Measurements from ENCODE around the gene APLP2.
A peak's percentile ranks its signal among the peaks of the same experiment; 100 is the strongest.
"Not testable (repeated sequence)": the region's sequence is repeated elsewhere in the genome, so short reads cannot be mapped to it uniquely, and the experiment has no call there.

The APLP2 gene

GRCh38 chr11:130069659-130070108, at the start of gene APLP2:
Gene APLP2, plus strand, starts transcription at chr11:130069894. Its CDS starts 84 bp downstream, at chr11:130069978.
- H3K27me3 ChIP-seq (ENCODE audit: insufficient read depth, low read length), result no peaks in the 10 kb centered on the region
- peak within 1 kb of the TSS; percentile 96 for H2AFZ ChIP-seq (ENCODE audit: low read depth, low read length)
- H3K9me3 ChIP-seq (ENCODE audit: low read length), result no peaks in the 10 kb centered on the region
- peak within 1 kb of the TSS; percentile 98 for H3K4me3 ChIP-seq (ENCODE audit: low read length)
- H3K36me3 ChIP-seq (ENCODE audit: insufficient read depth, low read length), result no peaks in the 10 kb centered on the region
- H3K4me1 ChIP-seq (ENCODE audit: insufficient read depth, low read length), result peaks cover 18% of the 10 kb centered on the region

- no peak overlapping the region for H3K4me3 ChIP-seq (ENCODE audit: low read length)
- H2AFZ ChIP-seq (ENCODE audit: low read depth, low read length), result no peak overlapping the region
- peaks cover 2% of the 10 kb centered on the region for H3K4me1 ChIP-seq (ENCODE audit: insufficient read depth, low read length)
- no peaks in the 10 kb centered on the region for H3K9me3 ChIP-seq (ENCODE audit: low read length)
- H3K27me3 ChIP-seq (ENCODE audit: insufficient read depth, low read length), result no peaks in the 10 kb centered on the region
- H3K36me3 ChIP-seq (ENCODE audit: insufficient read depth, low read length), result no peaks in the 10 kb centered on the region
Measured at GRCh38 chr11:130020323-130020722, 49.4 kb upstream of the APLP2 start.

DNA sequence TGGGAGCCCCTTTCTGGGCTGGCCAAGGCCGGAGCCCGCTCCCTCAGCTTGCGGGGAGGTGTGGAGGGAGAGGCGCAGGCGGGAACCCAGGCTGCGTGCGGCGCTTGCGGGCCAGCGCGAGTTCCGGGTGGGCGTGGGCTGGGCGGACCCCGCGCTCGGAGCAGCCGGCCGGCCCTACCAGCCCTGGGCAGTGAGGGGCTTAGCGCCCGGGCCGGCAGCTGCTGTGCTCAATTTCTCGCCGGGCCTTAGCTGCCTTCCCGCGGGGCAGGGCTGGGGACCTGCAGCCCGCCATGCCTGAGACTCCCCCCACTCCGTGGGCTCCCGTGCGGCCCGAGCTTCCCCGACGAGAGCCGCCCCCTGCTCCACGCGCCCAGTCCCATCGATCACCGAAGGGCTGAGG, 48.1 kb upstream of the APLP2 start:
- H3K4me1 ChIP-seq (ENCODE audit: insufficient read depth, low read length); H3K4me3 ChIP-seq (ENCODE audit: low read length); H3K36me3 ChIP-seq (ENCODE audit: insufficient read depth, low read length); H3K9me3 ChIP-seq (ENCODE audit: low read length); H3K27me3 ChIP-seq (ENCODE audit: insufficient read depth, low read length); H2AFZ ChIP-seq (ENCODE audit: low read depth, low read length): not testable (repeated sequence)

GRCh38 chr11:130022799-130023198, 46.9 kb upstream of the APLP2 start:
- Histone ChIP-seq H2AFZ (ENCODE audit: low read depth, low read length) (no peak overlapping the region), H3K36me3 (ENCODE audit: insufficient read depth, low read length) (no peaks in the 10 kb centered on the region), H3K9me3 (ENCODE audit: low read length) (no peaks in the 10 kb centered on the region), H3K4me3 (ENCODE audit: low read length) (no peak overlapping the region), H3K4me1 (ENCODE audit: insufficient read depth, low read length) (peaks cover 2% of the 10 kb centered on the region), H3K27me3 (ENCODE audit: insufficient read depth, low read length) (no peaks in the 10 kb centered on the region)

GRCh38 chr11:130023204-130023603, 46.5 kb upstream of the APLP2 start:
- no peak overlapping the region for H3K4me3 ChIP-seq (ENCODE audit: low read length)
- H3K4me1 ChIP-seq (ENCODE audit: insufficient read depth, low read length), result peaks cover 2% of the 10 kb centered on the region
- no peaks in the 10 kb centered on the region for H3K9me3 ChIP-seq (ENCODE audit: low read length)
- no peaks in the 10 kb centered on the region for H3K27me3 ChIP-seq (ENCODE audit: insufficient read depth, low read length)
- no peaks in the 10 kb centered on the region for H3K36me3 ChIP-seq (ENCODE audit: insufficient read depth, low read length)
- H2AFZ ChIP-seq (ENCODE audit: low read depth, low read length), result no peak overlapping the region

DNA sequence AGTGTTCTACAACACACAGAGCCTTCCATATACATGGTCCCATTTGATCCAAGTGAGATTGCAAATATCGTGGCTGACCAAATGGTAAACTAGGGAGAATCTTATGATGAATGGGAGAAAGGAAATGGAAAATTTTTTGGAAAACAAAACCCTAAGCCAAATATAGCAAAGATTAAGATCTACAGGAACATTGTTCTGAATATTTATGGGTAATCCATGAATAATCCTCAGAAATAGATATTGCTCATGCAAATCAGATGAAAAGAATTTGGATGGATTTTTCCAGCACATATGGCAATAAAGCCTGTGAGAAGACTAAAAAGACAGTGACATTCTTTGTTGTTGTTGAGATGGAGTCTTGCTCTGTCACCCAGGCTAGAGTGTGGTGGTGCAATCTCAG, 45.3 kb upstream of the APLP2 start:
- no peaks in the 10 kb centered on the region for H3K9me3 ChIP-seq (ENCODE audit: low read length)
- no peaks in the 10 kb centered on the region for H3K36me3 ChIP-seq (ENCODE audit: insufficient read depth, low read length)
- H3K27me3 ChIP-seq (ENCODE audit: insufficient read depth, low read length), result no peaks in the 10 kb centered on the region
- H3K4me1 ChIP-seq (ENCODE audit: insufficient read depth, low read length), result peaks cover 2% of the 10 kb centered on the region
- H3K4me3 ChIP-seq (ENCODE audit: low read length), result no peak overlapping the region
- H2AFZ ChIP-seq (ENCODE audit: low read depth, low read length), result no peak overlapping the region

- Histone ChIP-seq H3K4me3 (ENCODE audit: low read length) (no peak overlapping the region), H3K4me1 (ENCODE audit: insufficient read depth, low read length) (peaks cover 2% of the 10 kb centered on the region), H3K27me3 (ENCODE audit: insufficient read depth, low read length) (no peaks in the 10 kb centered on the region), H3K9me3 (ENCODE audit: low read length) (no peaks in the 10 kb centered on the region), H3K36me3 (ENCODE audit: insufficient read depth, low read length) (no peaks in the 10 kb centered on the region), H2AFZ (ENCODE audit: low read depth, low read length) (no peak overlapping the region)
Measured at GRCh38 chr11:130025371-130025770, 44.3 kb upstream of the APLP2 start.

GRCh38 chr11:130029137-130029536, 40.6 kb upstream of the APLP2 start:
- Histone ChIP-seq H3K27me3 (ENCODE audit: insufficient read depth, low read length) (no peaks in the 10 kb centered on the region), H3K4me1 (ENCODE audit: insufficient read depth, low read length) (peaks cover 9% of the 10 kb centered on the region), H3K9me3 (ENCODE audit: low read length) (no peaks in the 10 kb centered on the region), H3K36me3 (ENCODE audit: insufficient read depth, low read length) (no peaks in the 10 kb centered on the region), H3K4me3 (ENCODE audit: low read length) (no peak overlapping the region), H2AFZ (ENCODE audit: low read depth, low read length) (no peak overlapping the region)

DNA sequence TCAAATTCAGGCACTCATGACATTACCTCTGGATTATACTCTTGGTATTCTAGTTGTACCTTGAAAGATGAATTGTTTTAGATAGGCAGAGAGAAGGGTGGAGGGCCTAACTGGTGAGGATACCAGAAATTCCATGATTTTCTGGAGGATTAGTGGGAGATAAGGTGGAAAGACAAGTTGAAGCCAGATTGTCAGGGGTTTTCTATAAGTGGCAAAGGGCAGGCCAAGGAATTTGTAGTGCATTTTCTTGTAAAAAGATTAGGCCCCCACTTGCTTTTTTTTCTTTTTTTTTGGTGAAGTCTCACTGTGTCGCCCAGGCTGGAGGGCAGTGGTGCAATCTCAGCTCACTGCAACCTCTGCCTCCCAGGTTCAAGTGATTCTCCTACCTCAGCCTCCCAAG, 38.6 kb upstream of the APLP2 start:
- Histone ChIP-seq H3K27me3 (ENCODE audit: insufficient read depth, low read length) (no peaks in the 10 kb centered on the region), H3K4me1 (ENCODE audit: insufficient read depth, low read length) (peaks cover 9% of the 10 kb centered on the region), H3K4me3 (ENCODE audit: low read length) (no peak overlapping the region), H3K9me3 (ENCODE audit: low read length) (no peaks in the 10 kb centered on the region), H3K36me3 (ENCODE audit: insufficient read depth, low read length) (no peaks in the 10 kb centered on the region), H2AFZ (ENCODE audit: low read depth, low read length) (no peak overlapping the region)

- H3K4me3 ChIP-seq (ENCODE audit: low read length), result no peak overlapping the region
- H3K27me3 ChIP-seq (ENCODE audit: insufficient read depth, low read length), result no peaks in the 10 kb centered on the region
- H2AFZ ChIP-seq (ENCODE audit: low read depth, low read length), result no peak overlapping the region
- H3K9me3 ChIP-seq (ENCODE audit: low read length), result no peaks in the 10 kb centered on the region
- peaks cover 9% of the 10 kb centered on the region for H3K4me1 ChIP-seq (ENCODE audit: insufficient read depth, low read length)
- no peaks in the 10 kb centered on the region for H3K36me3 ChIP-seq (ENCODE audit: insufficient read depth, low read length)
Measured at GRCh38 chr11:130031945-130032344, 37.7 kb upstream of the APLP2 start.

DNA sequence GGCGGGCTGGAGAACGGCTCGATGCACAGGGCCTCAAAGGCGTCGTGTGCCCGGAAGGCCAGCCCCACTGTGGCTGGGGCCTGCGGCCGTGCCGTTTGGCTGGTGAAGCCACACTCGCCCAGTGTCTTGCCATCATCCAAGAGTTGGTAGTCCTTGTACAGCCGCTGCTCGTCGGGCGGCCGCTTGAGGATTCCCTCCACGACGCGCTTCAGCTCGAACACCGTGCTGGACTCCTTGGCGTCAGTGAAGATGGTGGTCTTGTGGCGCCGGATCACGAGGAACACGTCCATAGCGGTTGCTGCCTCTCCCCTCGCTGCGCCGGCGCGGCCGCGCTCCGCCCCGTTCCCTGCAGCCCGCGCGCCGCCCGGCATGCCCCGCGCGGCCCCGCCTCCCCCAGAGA, 36.8 kb upstream of the APLP2 start:
- H2AFZ ChIP-seq (ENCODE audit: low read depth, low read length), result no peak overlapping the region
- H3K27me3 ChIP-seq (ENCODE audit: insufficient read depth, low read length), result no peaks in the 10 kb centered on the region
- no peak overlapping the region for H3K4me3 ChIP-seq (ENCODE audit: low read length)
- peaks cover 10% of the 10 kb centered on the region for H3K4me1 ChIP-seq (ENCODE audit: insufficient read depth, low read length)
- no peaks in the 10 kb centered on the region for H3K9me3 ChIP-seq (ENCODE audit: low read length)
- H3K36me3 ChIP-seq (ENCODE audit: insufficient read depth, low read length), result no peaks in the 10 kb centered on the region

- Histone ChIP-seq H3K4me1 (ENCODE audit: insufficient read depth, low read length) (peaks cover 16% of the 10 kb centered on the region), H3K27me3 (ENCODE audit: insufficient read depth, low read length) (no peaks in the 10 kb centered on the region), H3K4me3 (ENCODE audit: low read length) (no peak overlapping the region), H3K9me3 (ENCODE audit: low read length) (no peaks in the 10 kb centered on the region), H3K36me3 (ENCODE audit: insufficient read depth, low read length) (no peaks in the 10 kb centered on the region), H2AFZ (ENCODE audit: low read depth, low read length) (no peak overlapping the region)
Measured at GRCh38 chr11:130034236-130034635, 35.5 kb upstream of the APLP2 start.

GRCh38 chr11:130037058-130037457, 32.6 kb upstream of the APLP2 start:
- Histone ChIP-seq H3K27me3 (ENCODE audit: insufficient read depth, low read length) (no peaks in the 10 kb centered on the region), H3K4me3 (ENCODE audit: low read length) (no peak overlapping the region), H3K4me1 (ENCODE audit: insufficient read depth, low read length) (peaks cover 7% of the 10 kb centered on the region), H3K9me3 (ENCODE audit: low read length) (no peaks in the 10 kb centered on the region), H2AFZ (ENCODE audit: low read depth, low read length) (no peak overlapping the region), H3K36me3 (ENCODE audit: insufficient read depth, low read length) (no peaks in the 10 kb centered on the region)

DNA sequence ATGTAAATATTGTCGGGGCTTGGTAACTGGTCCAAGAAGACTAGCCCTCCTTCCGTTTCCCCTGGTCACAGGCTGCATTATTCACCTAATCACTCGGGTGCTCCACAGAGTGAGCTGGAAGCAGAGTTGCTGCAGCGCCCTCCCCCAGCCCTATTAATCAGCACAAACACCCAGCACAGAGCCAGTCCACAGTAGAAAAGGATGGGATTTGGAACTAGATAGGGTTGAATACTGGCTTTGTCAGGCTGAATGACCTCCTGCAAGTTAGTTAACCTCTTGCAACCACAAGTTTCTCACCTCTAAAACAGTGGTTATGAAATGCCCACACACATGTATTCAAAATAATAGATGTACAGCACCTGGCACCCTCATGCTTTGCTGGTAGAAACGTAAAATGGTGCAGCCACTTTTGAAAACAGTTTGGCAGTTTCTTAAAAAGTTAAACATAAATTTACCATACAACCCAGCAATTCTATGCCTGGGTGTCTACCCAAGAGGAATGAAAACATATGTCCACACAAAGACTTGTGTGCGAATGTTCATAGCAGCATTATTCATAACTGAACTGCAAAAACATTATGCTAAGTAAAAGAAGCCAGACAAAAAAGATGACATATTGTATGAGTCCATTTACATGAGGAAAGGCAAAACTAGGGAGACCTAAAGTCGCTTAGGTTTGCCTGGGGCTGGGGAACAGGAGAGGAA, 31.7 kb upstream of the APLP2 start:
- Histone ChIP-seq H3K4me3 (ENCODE audit: low read length) (no peak overlapping the region), H3K27me3 (ENCODE audit: insufficient read depth, low read length) (no peaks in the 10 kb centered on the region), H3K4me1 (ENCODE audit: insufficient read depth, low read length) (peaks cover 7% of the 10 kb centered on the region), H3K36me3 (ENCODE audit: insufficient read depth, low read length) (no peaks in the 10 kb centered on the region), H2AFZ (ENCODE audit: low read depth, low read length) (no peak overlapping the region), H3K9me3 (ENCODE audit: low read length) (no peaks in the 10 kb centered on the region)
